Erythroblast (primary cell): ENCODE data around the gene FUZ.

Experiments used
- DNase-seq, 2 experiments: peaks; one replicate each; lab custom pipeline; 2025; lab: John Stamatoyannopoulos, UW
- GATA1 ChIP-seq: IDR thresholded peaks from 2 replicates; pipeline ENCODE4 v1.6.1; 2011; ENCODE audit warnings: low read depth, mild to moderate bottlenecking, control low read depth, low read length, moderate library complexity
- POLR2A ChIP-seq: IDR thresholded peaks from 2 replicates; pipeline ENCODE4 v1.6.1; 2011; ENCODE audit warnings: mild to moderate bottlenecking, low read length

FUZ gene

GRCh38 chr19:49855676-49856573 is 42.8 kb upstream of the FUZ start:
- TF ChIP-seq POLR2A: peak; percentile 47
- no peak for TF ChIP-seq GATA1

DNA sequence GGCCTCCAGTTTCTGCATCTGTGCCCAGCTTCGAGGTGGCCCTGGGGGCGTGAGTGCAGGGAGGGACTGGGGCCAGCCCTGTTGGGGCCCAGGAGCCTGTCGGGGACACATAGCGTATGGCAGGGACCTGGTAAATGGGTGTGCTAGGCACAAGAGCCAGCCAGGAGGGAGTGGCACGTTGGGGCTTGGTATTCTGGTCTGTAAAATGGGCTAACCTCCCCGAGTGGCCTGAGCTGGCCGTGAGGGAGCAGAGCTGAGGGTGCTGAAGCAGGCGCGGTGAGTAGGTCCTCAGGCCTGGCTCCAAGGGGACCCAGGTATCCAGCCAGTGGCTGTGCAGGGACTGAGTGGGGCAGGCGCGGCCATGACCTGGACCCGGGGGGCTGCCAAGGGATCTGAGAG is 42.2 kb upstream of the FUZ start:
- no peak for TF ChIP-seq GATA1
- DNase-seq: no peak

More at GRCh38 chr19:49855676-49856573, 42.8 kb upstream of the FUZ start:
- no peak for DNase-seq

DNA sequence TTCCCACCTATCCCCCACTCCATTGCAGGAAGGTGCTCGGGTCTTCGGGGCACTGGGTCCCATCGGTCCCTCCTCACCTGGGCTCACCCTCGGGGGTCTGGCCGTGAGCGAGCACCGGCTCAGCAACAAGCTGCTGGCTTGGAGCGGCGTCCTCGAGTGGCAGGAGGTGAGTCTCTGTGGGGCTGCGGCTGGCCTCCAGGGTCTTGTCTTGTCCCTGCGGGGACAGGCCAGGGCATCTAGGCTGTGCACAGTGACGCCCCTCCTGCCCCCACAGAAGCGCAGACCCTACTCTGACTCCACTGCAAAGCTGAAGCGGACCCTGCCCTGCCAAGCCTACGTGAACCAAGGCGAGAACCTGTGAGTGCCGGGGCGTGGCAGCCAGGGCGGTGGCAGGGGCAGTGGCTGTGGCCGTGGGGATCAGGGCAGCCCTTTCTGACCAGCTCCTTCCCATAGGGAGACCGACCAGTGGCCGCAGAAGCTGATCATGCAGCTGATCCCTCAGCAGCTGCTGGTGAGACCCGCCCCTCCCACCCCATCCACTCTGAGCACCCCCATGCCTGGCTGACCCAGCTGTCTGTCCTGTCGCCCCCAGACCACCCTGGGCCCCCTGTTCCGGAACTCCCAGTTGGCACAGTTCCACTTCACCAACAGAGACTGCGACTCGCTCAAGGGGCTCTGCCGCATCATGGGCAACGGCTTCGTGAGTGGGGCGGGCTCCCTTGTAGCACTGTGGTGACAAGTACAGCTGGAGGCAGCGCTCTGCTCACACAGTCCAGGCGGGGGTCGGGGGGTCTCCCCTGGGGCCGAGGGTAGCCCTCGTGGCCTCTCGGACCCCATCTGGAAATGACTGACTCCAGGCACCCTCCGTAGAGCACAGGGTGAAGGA is 41.5 kb upstream of the FUZ start:
- TF ChIP-seq POLR2A (no peak), GATA1 (no peak)
- no peak for DNase-seq

DNA sequence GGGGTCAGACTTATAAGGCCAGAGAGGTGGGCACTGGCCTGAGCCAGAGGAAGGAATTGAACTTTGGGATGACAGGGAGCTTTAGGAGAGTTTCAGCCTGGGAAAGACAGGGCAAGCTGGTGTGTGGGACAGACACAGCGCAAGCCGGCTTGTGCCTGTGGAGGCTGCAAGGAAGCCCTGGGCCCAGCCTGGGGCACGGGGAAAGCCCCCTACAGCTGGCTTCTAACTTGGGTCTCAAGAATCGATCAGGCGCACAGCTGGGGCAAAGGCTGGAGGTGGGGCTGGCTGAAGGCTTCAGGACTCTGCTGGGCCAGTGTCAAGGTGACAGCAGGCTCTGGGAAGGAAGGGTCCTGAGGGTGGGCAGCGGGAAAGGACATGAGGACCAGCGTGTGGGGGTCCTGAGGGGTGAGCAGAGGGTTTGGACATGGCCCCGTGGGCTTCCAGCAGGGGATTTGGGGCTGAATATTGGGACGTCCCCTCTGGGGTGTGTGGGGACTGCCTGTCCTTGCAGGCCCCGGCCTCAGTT is 40.8 kb upstream of the FUZ start:
- DNase-seq: no peak
- TF ChIP-seq POLR2A (no peak), GATA1 (no peak)

GRCh38 chr19:49852631-49853126 is 39.6 kb upstream of the FUZ start:
- no peak for TF ChIP-seq GATA1
- TF ChIP-seq POLR2A: no peak
- DNase-seq: no peak

GRCh38 chr19:49851456-49852259 is 38.6 kb upstream of the FUZ start:
- peak; percentile 57 to 69 for DNase-seq
- TF ChIP-seq GATA1 (no peak), POLR2A (no peak)

- DNase-seq: peak; percentile 94 to 96
- peak; percentile 88 for TF ChIP-seq POLR2A
- no peak for TF ChIP-seq GATA1
These were observed 37.6 kb upstream of the FUZ start, which contains the start of gene PTOV1 for GRCh38 chr19:49850487-49851342. Gene PTOV1 (plus strand): TSS chr19:49851159.

DNA sequence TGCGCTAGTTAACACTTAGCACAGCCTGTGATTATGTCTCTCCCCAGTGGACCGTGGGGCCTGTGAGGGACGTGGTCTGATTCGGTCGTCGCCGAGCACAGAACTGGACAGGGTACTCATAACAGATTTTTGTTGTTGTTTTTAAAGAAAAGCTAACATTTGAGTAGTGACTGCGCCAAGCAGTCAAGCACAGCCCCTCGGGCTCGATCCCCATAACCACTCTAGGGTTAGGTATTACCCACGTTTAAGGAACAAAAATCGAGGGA is 37.1 kb upstream of the FUZ start:
- no peak for DNase-seq
- TF ChIP-seq POLR2A (no peak), GATA1 (no peak)

- no peak for TF ChIP-seq POLR2A
- no peak for TF ChIP-seq GATA1
- no peak for DNase-seq
These were observed 36.5 kb upstream of the FUZ start for GRCh38 chr19:49849433-49850220.

- TF ChIP-seq GATA1 (no peak), POLR2A (no peak)
- no peak for DNase-seq
These were observed 35.8 kb upstream of the FUZ start for GRCh38 chr19:49848938-49849337.

GRCh38 chr19:49847731-49848696 is 34.9 kb upstream of the FUZ start:
- TF ChIP-seq GATA1 (no peak), POLR2A (no peak)
- DNase-seq: no peak
